ENCODE results near the gene SGMS1.

The SGMS1 gene

GRCh38 chr10:50415292-50415691, 208.5 kb downstream of the SGMS1 start:
- DNase-seq: no peak

DNA sequence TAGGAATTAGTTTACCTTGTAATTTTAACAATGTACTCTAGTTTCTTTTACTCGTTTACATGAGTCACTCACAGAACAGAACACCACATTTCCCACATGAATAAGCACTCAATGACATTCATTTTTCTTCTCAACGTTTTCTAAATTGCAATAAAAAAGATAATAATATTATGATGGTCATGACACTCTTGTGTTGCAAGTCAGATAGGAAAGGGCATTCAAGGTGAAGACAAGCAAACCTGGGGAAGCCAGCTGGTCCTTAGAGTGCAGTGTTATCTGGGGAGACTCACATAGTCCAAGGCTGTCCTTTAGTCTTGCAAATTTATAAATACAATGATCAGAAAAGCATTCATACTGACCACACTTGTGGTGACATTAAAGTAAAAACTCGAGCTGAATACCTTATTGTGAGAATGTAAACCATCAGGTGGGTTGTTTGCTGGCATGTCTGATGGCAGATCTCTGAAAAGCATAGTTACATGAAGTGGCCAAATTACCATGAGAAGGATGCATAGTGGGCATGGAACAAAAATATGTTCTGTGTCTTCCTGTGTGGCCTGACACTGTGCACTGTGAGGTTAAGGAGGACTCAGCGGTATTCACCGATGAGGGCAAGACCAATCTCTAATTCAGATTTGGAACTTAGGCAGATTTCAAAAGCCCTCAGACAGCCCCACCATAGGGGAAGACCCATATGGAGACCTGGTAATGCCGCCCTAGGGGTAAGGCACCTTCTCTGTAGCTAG, 213.5 kb downstream of the SGMS1 start:
- no peak for DNase-seq

GRCh38 chr10:50407076-50407801, 216.5 kb downstream of the SGMS1 start:
- DNase-seq: no peak

DNA sequence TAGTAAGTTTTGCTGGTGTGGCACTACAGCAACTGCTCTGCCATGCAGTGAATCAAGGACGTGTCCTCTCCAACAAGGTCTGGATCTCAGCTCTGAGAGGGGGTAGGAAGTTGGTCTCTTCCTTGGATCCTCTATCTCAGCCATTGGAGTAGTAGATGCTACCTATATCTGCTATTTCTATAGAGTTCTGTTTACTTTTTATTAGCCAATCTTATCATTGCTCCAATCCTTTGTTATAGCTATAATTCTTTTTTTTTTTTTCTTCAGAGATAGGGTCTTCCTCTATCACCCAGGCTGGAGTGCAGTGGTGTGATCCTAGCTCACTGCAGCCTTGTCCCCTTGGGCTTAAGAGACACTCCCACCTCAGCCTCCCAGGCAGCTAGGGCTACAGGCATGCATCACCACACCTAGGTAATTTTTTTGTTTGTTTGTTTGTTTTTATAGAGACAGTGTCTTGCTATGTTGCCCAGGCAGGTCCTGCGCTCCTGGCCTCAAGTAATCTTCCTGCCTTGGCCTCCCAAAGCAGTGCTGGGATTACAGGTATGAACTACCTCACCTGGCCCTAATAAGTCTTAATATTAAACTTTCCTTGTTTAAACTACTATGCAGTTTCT, 217.2 kb downstream of the SGMS1 start:
- DNase-seq: no peak

DNA sequence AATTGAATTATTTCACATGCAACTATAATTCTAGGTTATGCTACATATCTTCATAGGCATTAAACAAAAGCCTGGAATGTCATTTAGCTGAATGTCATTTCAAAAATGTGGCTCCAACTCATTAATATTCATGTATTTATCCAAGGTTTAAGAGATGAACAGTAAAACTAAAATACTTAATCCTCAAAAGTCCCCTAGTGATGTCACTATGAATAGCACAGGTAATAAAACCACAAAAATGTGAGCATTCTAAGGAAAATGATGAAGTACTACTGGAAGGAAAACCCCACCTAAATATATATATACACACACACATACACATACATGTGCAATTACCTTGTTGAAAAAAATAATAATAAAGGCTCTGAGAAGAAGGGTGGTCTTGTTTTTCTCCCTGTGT, 218.0 kb downstream of the SGMS1 start:
- no peak for DNase-seq

GRCh38 chr10:50404021-50404773, 219.6 kb downstream of the SGMS1 start:
- no peak for DNase-seq

DNA sequence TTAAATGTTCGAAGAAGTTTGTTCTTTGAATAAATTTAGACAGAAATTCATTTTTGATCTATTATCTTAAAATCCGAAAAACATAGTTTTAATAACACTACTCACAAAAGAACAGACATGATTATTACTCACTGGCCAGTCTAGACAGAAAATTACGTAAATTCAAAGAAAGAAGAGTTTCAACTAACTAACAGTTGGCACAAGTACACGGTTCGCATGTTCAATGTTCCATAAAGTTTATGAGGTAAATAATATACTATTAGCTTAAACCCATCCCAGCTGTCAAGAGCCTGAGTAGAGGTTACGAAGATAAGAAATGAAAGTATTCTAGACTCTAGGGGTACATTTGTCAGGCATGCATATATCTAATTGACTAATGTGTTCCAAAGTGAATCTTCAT, 220.7 kb downstream of the SGMS1 start:
- DNase-seq: no peak

GRCh38 chr10:50402466-50402865, 221.3 kb downstream of the SGMS1 start:
- DNase-seq: no peak

- no peak for DNase-seq
Measured at GRCh38 chr10:50400694-50401093, 223.1 kb downstream of the SGMS1 start.

GRCh38 chr10:50398823-50399222, 224.9 kb downstream of the SGMS1 start:
- DNase-seq: no peak

DNA sequence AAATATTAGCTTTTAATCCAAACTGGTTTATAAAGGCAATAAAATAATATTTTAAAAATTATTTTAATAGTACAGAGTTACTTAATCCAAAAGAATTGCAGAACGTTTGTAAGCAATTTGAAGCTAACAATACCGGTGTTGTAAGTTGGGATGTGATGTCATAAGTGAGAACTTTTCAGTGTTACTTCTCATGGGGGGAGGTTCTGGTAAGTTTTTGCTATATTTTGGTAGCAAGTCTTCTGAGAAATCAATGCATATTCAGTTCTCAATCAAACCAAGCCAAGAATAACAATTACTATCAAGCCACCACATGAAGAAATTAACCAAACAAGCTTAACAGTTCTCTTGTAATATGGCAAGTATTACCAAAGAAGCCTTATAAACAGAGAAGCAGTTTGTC, 225.4 kb downstream of the SGMS1 start:
- no peak for DNase-seq

DNA sequence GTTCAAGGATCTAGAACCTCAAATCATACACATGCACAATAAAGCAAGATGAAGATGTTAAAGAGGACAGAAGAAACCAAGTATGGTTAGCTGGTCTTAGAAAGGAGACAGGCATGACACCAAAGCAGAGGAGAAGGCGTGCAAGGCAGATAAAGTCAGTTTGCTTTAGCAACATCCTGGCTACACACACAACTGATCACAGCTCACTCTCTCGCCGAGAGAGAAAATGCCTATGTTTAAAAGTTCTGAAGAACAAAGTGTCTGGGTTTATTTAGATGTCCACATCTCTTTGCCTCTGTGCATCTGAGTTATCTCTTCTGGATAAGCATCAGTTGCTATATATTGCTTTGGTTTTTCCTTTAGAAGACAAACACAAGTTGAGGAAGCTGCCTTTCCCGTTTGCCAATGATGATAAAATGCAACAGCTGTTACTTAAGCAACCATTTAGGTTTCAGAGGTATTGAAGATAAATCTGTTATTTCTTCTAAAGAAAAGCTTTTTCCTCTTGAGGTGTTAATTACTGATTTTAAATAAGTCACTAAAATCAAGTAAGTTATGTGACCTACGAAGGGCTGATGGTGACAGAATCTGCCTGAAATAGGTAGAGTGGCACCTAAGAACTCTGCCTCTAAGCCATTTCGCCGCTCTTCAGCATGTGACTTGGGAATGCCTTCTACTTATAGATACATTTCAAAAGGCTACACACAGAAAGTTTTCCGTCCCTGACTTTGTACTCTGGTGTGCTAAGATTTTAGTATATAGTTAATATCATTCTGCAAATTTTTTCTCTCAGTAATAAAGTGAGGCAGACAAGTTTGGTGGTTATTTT, 226.2 kb downstream of the SGMS1 start:
- no peak for DNase-seq

- no peak for DNase-seq
Measured at GRCh38 chr10:50396491-50397311, 227.1 kb downstream of the SGMS1 start.

GRCh38 chr10:50395851-50396250, 227.9 kb downstream of the SGMS1 start:
- no peak for DNase-seq

DNA sequence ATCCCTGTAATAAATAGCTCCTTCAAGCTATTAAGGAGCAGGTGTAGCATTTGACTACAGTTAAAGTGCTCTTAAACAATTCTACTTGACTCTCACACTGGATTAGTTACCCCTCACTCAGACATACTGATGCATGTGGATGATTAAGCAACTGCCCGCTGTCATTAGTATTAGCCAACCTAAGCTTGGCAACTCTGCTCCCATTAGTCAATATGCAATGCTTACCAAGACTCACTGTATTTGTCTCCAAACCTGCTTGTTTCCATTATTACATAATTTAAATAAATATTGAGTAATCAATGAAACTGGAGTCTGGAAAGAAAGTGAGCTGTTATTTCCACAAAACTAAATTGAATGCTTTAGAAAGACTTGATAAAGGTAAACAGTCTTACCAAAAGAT, 228.5 kb downstream of the SGMS1 start:
- no peak for DNase-seq

DNA sequence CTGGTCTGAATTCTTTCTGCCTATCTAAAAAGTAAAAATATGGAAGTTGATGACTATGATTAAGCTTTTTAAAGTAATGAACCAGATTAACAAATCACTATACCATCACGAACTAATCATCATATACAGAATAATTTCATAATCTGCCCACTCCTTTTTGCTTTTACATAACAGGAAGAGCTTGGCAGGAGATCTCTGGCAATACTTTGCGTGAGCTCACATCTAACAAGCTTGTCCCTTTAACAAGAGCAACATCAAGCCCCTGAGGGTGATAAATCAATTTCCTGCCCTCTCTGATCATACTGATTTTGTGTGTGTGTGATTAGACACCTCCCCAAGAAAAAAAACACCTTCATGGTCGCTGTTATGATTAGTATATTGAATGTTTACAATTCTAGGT, 228.9 kb downstream of the SGMS1 start:
- no peak for DNase-seq

GRCh38 chr10:50393784-50394467, 229.8 kb downstream of the SGMS1 start:
- DNase-seq: no peak

- no peak for DNase-seq
Measured at GRCh38 chr10:50392966-50393718, 230.6 kb downstream of the SGMS1 start.

GRCh38 chr10:50392426-50392825, 231.3 kb downstream of the SGMS1 start:
- DNase-seq: no peak

- no peak for DNase-seq
Measured at GRCh38 chr10:50390302-50390701, 233.5 kb downstream of the SGMS1 start.

Measured in SIG-M5 (cell line).